ENCODE data around the gene CBARP.

The CBARP gene

DNA sequence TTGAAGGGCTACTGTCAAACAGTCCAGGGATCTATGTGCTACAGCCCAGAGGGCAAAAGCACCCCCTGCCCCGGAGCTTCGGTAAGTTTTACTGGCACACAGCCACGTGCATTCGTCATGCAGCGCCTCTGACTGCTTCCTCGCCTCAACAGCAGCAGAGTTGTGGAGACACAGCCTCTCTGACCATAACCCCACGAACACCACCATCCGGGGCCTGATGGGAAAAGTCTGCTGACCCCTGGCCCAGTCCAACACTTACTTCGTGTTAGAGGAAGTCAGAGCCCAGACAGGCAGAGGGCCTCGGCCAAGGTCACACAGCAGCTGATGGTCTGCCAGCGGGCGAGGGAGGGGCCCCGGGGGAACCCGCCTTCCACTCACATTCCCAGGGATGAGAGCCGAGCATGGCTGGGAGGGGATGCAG, 5.1 kb downstream of the CBARP start:
- TF ChIP-seq, protein P1, sequence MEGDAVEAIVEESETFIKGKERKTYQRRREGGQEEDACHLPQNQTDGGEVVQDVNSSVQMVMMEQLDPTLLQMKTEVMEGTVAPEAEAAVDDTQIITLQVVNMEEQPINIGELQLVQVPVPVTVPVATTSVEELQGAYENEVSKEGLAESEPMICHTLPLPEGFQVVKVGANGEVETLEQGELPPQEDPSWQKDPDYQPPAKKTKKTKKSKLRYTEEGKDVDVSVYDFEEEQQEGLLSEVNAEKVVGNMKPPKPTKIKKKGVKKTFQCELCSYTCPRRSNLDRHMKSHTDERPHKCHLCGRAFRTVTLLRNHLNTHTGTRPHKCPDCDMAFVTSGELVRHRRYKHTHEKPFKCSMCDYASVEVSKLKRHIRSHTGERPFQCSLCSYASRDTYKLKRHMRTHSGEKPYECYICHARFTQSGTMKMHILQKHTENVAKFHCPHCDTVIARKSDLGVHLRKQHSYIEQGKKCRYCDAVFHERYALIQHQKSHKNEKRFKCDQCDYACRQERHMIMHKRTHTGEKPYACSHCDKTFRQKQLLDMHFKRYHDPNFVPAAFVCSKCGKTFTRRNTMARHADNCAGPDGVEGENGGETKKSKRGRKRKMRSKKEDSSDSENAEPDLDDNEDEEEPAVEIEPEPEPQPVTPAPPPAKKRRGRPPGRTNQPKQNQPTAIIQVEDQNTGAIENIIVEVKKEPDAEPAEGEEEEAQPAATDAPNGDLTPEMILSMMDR (conservative IDR thresholded peaks at IDR 0.05; ENCODE audit: low read depth, low read length): no peak
- no peak for DNase-seq (ENCODE audit: low read depth)
- H3K4me3 ChIP-seq (ENCODE audit: low read length): no peak overlapping the region

DNA sequence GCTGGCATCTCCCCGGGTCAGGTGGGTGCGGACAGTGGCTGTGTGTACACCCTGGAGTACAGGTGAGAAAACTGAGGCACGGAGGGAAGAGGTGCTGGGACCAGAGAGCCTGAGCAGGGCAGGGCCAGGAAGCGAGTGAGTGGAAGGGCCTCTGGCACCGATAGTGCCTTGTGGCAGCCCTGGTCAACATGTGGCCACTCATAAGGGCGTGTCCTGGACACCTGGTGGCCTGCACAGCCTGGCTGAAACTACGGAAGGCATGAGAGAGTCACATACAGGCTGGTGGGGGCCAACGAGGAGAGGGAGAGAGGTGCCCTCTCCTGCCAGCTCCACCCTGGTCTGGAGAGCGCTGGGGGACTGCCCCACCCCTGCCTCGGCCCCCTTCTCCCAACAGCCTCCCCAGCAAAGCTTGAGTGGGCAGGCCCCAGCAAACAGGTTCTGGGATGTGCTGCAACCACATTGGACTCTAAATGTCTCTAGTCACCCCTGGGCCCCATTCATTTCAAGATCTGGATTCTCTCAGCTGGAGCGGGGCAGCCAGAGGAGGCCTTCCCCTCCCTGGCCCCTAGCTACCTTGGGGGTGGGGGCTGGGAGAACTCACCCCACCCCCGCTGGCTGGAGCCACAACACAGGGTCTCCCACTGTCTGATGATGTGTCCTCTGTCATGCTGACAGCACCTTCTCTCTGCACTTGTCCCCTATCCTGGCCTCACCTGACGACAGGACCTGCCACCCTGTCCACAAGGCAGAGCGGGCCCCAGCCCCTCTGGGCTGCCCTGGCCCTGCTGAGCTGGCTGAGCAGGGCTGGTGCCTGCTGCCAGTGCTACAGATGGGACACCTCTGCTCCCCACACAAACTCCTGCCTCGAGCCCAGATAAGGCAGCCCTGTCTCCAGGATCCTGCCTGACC, 5.8 kb downstream of the CBARP start:
- TF ChIP-seq, protein P1 (conservative IDR thresholded peaks at IDR 0.05; ENCODE audit: low read depth, low read length): no peak
- H3K4me3 ChIP-seq (ENCODE audit: low read length): no peak overlapping the region
- no peak for DNase-seq (ENCODE audit: low read depth)

DNA sequence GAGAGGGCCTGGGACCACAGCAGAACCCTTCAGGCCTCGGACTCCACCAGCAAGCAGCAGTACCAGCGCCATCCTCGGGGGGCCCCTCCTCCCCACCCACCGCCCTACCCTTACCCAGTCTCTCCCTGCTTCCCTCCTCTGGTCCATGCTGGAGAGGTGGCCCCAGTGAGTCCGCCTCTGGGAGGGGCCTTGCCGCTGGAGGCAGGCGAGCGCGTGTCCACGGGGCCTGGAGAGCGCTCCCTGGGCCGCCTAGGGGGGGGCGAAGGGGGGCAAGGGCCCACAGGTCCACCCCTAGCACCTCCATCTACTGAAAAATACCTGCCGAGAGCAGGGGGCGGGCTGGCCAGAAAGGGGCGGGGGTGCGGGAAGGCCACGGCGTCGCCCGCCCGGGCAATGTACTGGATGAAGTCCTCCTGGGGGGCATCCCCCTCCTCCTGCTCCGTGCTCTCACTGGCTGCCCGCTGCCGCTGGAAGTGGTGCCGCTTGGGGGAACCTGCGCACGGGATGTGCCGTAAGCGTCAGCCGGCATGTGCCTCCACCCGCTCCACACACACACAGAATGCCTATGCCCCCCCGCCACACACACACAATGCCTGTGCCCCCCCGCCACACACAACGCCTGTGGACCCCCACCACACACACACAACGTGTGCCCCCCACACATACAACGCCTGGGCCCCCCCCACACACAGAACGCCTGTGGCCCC, 6.9 kb downstream of the CBARP start:
- TF ChIP-seq, protein P1 (conservative IDR thresholded peaks at IDR 0.05; ENCODE audit: low read depth, low read length): no peak
- no peak overlapping the region for H3K4me3 ChIP-seq (ENCODE audit: low read length)
- DNase-seq (ENCODE audit: low read depth): no peak

DNA sequence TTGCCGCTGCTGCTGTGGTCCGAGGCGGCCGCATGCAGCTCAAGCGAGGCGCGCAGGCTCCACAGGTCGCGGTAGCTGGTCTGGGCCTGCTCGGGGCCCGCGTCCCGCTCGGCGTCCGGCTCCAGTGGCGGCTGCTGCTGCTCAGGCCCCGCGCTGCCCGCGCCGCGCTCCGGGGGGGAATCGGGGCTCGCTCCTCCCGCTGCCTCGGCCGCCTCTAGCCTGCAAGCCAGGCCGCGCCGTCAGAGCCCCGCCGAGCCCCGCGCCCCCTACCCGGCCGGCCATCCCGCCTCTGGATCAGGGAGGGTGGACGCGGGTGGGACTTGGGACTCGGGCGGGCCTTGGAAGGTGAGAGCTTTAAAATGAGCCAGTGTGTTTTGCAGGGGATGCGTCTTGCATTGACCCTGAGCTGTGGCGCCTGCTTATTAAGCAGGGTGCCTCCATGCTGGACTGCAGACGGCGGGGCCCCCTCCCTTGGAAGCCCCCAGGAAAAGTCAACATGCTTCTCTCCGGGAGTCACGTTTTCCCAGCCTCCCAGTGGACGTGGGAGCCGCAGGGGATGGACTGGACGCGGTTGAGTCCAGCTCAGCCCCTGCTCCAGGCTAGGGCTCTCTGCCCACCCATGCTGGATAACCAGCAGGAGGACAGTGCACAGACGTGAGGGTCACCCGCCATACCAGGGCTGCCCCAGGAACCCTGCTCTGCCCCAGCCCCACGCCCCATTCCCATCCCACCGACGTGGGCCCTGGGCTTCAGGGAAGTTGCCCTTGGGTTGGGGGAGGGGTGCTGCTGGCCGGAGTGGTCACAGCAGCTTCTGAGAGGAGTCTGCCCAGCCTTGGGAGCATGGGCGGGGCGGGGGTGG, 7.7 kb downstream of the CBARP start:
- DNase-seq (ENCODE audit: low read depth): no peak
- TF ChIP-seq, protein P1 (conservative IDR thresholded peaks at IDR 0.05; ENCODE audit: low read depth, low read length): no peak
- H3K4me3 ChIP-seq (ENCODE audit: low read length): no peak overlapping the region

DNA sequence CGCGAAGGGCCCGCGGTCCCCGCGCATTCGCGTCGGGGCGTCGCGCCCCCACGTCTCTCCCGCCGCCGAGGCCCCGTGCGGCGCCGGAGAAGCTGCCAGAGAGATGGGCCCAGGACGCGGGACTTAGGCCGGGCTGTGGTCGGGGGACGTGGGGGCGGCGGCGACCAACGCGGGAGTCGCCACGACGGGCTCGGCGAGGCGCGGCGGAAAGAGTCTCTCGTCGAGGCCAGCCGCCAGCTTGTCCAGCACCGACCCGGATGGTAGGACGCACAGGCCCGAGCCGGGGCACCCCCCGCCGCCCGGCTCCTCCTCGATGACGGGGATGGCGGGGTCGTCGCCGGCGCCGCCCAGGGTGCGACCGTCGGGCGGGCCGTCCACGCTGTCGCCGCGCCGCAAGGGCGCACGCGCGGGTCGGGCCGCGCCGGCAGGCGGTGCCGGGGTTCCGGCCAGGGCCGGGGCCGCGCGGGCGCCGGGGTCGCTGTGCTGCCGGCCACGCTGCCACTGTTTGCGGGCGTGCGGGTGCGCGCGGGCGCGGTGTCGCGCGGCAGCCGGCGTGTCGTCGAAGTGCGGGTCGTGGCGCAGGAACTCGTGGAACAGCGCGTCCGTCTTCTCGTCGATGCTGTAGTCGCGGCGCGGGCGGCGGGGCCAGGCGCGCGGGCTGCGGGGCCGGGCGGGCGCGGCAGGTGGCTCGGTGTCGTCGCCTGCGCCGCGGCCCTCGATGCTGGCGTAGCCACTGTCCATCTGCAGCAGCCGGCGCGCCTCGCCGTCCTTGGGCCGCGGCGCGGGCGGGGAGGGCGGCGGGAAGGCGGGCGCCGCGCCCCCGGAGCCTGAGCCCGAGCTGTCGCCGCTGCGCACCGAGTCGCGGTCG, 8.5 kb downstream of the CBARP start:
- H3K4me3 ChIP-seq (ENCODE audit: low read length): no peak overlapping the region
- no peak for DNase-seq (ENCODE audit: low read depth)
- TF ChIP-seq, protein P1 (conservative IDR thresholded peaks at IDR 0.05; ENCODE audit: low read depth, low read length): no peak

Measured in retinal pigment epithelial cell (primary cell).